ENCODE measurements around the gene UBE2J1. TPM values are rescaled to one million over a fixed set of nuclear protein-coding genes. Genes with fewer than 3 reads are reported as not detected.

The UBE2J1 gene
- polyA plus RNA-seq, 1 donor (not counting 4 experiments of a cell fraction or from before 2014, with no cell fraction given) = 26.7 TPM

- Histone ChIP-seq H3K9me3 (ENCODE audit: control insufficient read depth, low read depth, low read length) (no peaks in the 10 kb centered on the region), H3K27me3 (ENCODE audit: control insufficient read depth, extremely low read depth, insufficient read depth, low read length) (no peaks in the 10 kb centered on the region), H4K20me1 (ENCODE audit: control insufficient read depth, extremely low read depth, insufficient read depth, low read length) (no peaks in the 10 kb centered on the region), H3K4me1 (ENCODE audit: control insufficient read depth, extremely low read depth, insufficient read depth, low read length) (peaks cover 9% of the 10 kb centered on the region), H3K27ac (ENCODE audit: control insufficient read depth, insufficient read depth, low read length) (no peak overlapping the region), H2AFZ (ENCODE audit: control insufficient read depth, low read length) (peak overlapping the region; percentile 45), H3K9ac (ENCODE audit: control insufficient read depth, extremely low read depth, insufficient read depth, low read length) (no peak overlapping the region), H3K4me3 (ENCODE audit: control insufficient read depth in 2 of 3, extremely low read depth in 1 of 3, insufficient read depth in 2 of 3, low read depth in 1 of 3, low read length in 3 of 3) (no peak overlapping the region), H3K79me2 (ENCODE audit: control insufficient read depth, insufficient read depth, low read length) (no peaks in the 10 kb centered on the region), H3K9me1 (ENCODE audit: control insufficient read depth, extremely low read depth, insufficient read depth, low read length) (no peaks in the 10 kb centered on the region), H3K36me3 (ENCODE audit: control insufficient read depth in 2 of 2, extremely low read depth in 1 of 2, insufficient read depth in 2 of 2, low read length in 2 of 2) (no peaks in the 10 kb centered on the region), H3K4me2 (ENCODE audit: control insufficient read depth, extremely low read depth, insufficient read depth, low read depth, low read length) (peak overlapping the region; percentile 40)
- DNase-seq (ENCODE audit: low read depth, low spot score) = peak; percentile 87
- TF ChIP-seq EZH2 (IDR thresholded peaks at IDR 0.05; ENCODE audit: low read length) (no peak), CTCF (optimal IDR thresholded peaks at IDR 0.05 in 1 of 3, IDR thresholded peaks at IDR 0.05 in 1 of 3, conservative IDR thresholded peaks at IDR 0.05 in 1 of 3; ENCODE audit: extremely low read depth in 1 of 3, insufficient read depth in 2 of 3, low read length in 3 of 3) (no peak)
- dilution Hi-C loops (cut with MboI; ENCODE audit: extremely low pct_ligation_motif_present, low sequenced_read_pairs) = no loop called here
- peak; percentile 90 for FAIRE-seq
Observed at GRCh38 chr6:89385156-89385667, 32.7 kb upstream of the UBE2J1 start.

- no peak overlapping the region for H3K27ac ChIP-seq (ENCODE audit: control insufficient read depth, insufficient read depth, low read length)
- FAIRE-seq (no peak), DNase-seq (ENCODE audit: low read depth, low spot score) (no peak)
- dilution Hi-C loops (cut with MboI; ENCODE audit: extremely low pct_ligation_motif_present, low sequenced_read_pairs) = no loop called here
- H3K4me1 ChIP-seq (ENCODE audit: control insufficient read depth, extremely low read depth, insufficient read depth, low read length) = peaks cover 9% of the 10 kb centered on the region
- H3K4me2 ChIP-seq (ENCODE audit: control insufficient read depth, extremely low read depth, insufficient read depth, low read depth, low read length) = no peak overlapping the region
- H3K9me3 ChIP-seq (ENCODE audit: control insufficient read depth, low read depth, low read length) = no peaks in the 10 kb centered on the region
- no peaks in the 10 kb centered on the region for H3K36me3 ChIP-seq (ENCODE audit: control insufficient read depth in 2 of 2, extremely low read depth in 1 of 2, insufficient read depth in 2 of 2, low read length in 2 of 2)
- H3K9me1 ChIP-seq (ENCODE audit: control insufficient read depth, extremely low read depth, insufficient read depth, low read length) = no peaks in the 10 kb centered on the region
- no peaks in the 10 kb centered on the region for H3K27me3 ChIP-seq (ENCODE audit: control insufficient read depth, extremely low read depth, insufficient read depth, low read length)
- TF ChIP-seq CTCF (optimal IDR thresholded peaks at IDR 0.05 in 1 of 3, IDR thresholded peaks at IDR 0.05 in 1 of 3, conservative IDR thresholded peaks at IDR 0.05 in 1 of 3; ENCODE audit: extremely low read depth in 1 of 3, insufficient read depth in 2 of 3, low read length in 3 of 3) (no peak), EZH2 (IDR thresholded peaks at IDR 0.05; ENCODE audit: low read length) (no peak)
- no peak overlapping the region for H3K9ac ChIP-seq (ENCODE audit: control insufficient read depth, extremely low read depth, insufficient read depth, low read length)
- no peaks in the 10 kb centered on the region for H4K20me1 ChIP-seq (ENCODE audit: control insufficient read depth, extremely low read depth, insufficient read depth, low read length)
- no peaks in the 10 kb centered on the region for H3K79me2 ChIP-seq (ENCODE audit: control insufficient read depth, insufficient read depth, low read length)
- no peak overlapping the region for H3K4me3 ChIP-seq (ENCODE audit: control insufficient read depth in 2 of 3, extremely low read depth in 1 of 3, insufficient read depth in 2 of 3, low read depth in 1 of 3, low read length in 3 of 3)
- H2AFZ ChIP-seq (ENCODE audit: control insufficient read depth, low read length) = no peak overlapping the region
Observed at GRCh38 chr6:89381031-89381430, 28.5 kb upstream of the UBE2J1 start.
